Measurements from ENCODE around the gene DNAH9.

The DNAH9 gene

DNA sequence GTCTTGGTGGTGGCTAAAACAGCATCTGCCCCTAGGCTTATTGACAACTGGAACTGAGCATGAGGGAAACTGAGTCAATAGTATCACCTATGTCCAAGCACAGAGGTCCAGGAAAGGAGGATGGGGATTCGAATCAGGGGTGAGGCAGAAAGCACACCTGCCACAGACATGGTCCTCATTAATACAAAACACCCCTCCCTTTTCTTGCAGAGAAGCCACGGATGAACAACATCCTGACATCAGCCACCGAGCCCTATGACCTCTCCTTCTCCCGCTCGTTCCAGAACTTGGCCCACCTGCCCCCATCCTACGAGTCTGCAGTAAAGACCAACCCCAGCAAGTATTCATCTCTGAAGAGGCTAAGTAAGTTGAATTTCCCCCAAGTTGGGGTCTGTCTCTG, 42.7 kb upstream of the DNAH9 start:
- Histone ChIP-seq H3K27ac (ENCODE audit: low read depth, low read length) (no peak overlapping the region), H3K9me2 (replicated peaks; ENCODE audit: control insufficient read depth, low read length) (no peaks in the 10 kb centered on the region), H3K4me1 (ENCODE audit: control insufficient read depth, low read length) (no peaks in the 10 kb centered on the region), H3K4me2 (ENCODE audit: low read length) (no peak overlapping the region), H3K4me3 (ENCODE audit: low read length) (no peak overlapping the region), H3K79me2 (ENCODE audit: control insufficient read depth, low read length) (no peaks in the 10 kb centered on the region), H4K20me1 (ENCODE audit: control insufficient read depth, insufficient read depth, low read depth, low read length) (no peaks in the 10 kb centered on the region), H3F3A (ENCODE audit: control insufficient read depth, insufficient read depth) (no peaks in the 10 kb centered on the region), H3K36me3 (ENCODE audit: control insufficient read depth, low read length) (no peaks in the 10 kb centered on the region), H3K9me3 (ENCODE audit: control insufficient read depth, insufficient read depth, low read length) (peaks cover 10% of the 10 kb centered on the region; the same call in 1 of the 2 replicates), H3K27me3 (ENCODE audit: control insufficient read depth, low read length) (no peaks in the 10 kb centered on the region)
- TF ChIP-seq, protein P1, sequence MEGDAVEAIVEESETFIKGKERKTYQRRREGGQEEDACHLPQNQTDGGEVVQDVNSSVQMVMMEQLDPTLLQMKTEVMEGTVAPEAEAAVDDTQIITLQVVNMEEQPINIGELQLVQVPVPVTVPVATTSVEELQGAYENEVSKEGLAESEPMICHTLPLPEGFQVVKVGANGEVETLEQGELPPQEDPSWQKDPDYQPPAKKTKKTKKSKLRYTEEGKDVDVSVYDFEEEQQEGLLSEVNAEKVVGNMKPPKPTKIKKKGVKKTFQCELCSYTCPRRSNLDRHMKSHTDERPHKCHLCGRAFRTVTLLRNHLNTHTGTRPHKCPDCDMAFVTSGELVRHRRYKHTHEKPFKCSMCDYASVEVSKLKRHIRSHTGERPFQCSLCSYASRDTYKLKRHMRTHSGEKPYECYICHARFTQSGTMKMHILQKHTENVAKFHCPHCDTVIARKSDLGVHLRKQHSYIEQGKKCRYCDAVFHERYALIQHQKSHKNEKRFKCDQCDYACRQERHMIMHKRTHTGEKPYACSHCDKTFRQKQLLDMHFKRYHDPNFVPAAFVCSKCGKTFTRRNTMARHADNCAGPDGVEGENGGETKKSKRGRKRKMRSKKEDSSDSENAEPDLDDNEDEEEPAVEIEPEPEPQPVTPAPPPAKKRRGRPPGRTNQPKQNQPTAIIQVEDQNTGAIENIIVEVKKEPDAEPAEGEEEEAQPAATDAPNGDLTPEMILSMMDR (IDR thresholded peaks at IDR 0.05; ENCODE audit: low read depth, low read length, poor library complexity, severe bottlenecking) = no peak
- no peak for TF ChIP-seq EZH2phosphoT487 (IDR thresholded peaks at IDR 0.05; ENCODE audit: borderline replicate concordance, low read length)

DNA sequence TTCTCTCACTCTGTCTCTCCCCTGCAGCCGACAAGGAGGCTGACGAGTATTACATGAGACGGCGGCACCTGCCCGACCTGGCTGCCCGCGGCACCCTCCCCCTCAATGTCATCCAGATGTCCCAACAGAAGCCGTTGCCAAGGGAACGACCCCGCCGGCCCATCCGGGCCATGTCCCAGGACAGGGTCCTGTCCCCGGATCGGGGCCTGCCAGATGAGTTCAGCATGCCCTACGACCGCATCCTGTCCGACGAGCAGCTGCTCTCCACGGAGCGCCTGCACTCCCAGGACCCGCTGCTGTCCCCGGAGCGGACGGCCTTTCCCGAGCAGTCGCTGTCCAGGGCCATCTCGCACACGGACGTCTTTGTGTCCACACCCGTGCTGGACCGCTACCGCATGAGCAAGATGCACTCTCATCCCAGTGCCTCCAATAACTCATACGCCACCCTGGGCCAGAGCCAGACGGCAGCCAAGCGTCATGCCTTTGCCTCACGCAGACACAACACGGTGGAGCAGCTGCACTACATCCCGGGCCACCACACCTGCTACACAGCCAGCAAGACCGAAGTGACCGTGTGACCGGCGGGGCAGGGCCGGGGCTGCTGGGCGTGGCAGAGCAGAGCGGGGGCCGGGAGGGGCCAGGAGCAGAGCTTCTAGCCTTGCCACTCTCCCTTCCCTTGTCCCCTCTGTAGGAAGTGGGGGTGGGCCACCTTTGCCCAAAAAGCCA, 40.4 kb upstream of the DNAH9 start:
- no peaks in the 10 kb centered on the region for H3K4me1 ChIP-seq (ENCODE audit: control insufficient read depth, low read length)
- no peaks in the 10 kb centered on the region for H3K27me3 ChIP-seq (ENCODE audit: control insufficient read depth, low read length)
- H3F3A ChIP-seq (ENCODE audit: control insufficient read depth, insufficient read depth) = no peaks in the 10 kb centered on the region
- H3K9me2 ChIP-seq (replicated peaks; ENCODE audit: control insufficient read depth, low read length) = no peaks in the 10 kb centered on the region
- no peak for TF ChIP-seq EZH2phosphoT487 (IDR thresholded peaks at IDR 0.05; ENCODE audit: borderline replicate concordance, low read length)
- TF ChIP-seq, protein P1 (IDR thresholded peaks at IDR 0.05; ENCODE audit: low read depth, low read length, poor library complexity, severe bottlenecking) = no peak
- no peak overlapping the region for H3K4me2 ChIP-seq (ENCODE audit: low read length)
- H3K4me3 ChIP-seq (ENCODE audit: low read length) = no peak overlapping the region
- peaks cover 10% of the 10 kb centered on the region; the same call in 1 of the 2 replicates for H3K9me3 ChIP-seq (ENCODE audit: control insufficient read depth, insufficient read depth, low read length)
- no peak overlapping the region for H3K27ac ChIP-seq (ENCODE audit: low read depth, low read length)
- H4K20me1 ChIP-seq (ENCODE audit: control insufficient read depth, insufficient read depth, low read depth, low read length) = no peaks in the 10 kb centered on the region
- H3K79me2 ChIP-seq (ENCODE audit: control insufficient read depth, low read length) = no peaks in the 10 kb centered on the region
- H3K36me3 ChIP-seq (ENCODE audit: control insufficient read depth, low read length) = no peaks in the 10 kb centered on the region

- no peak for TF ChIP-seq EZH2phosphoT487 (IDR thresholded peaks at IDR 0.05; ENCODE audit: borderline replicate concordance, low read length)
- TF ChIP-seq, protein P1 (IDR thresholded peaks at IDR 0.05; ENCODE audit: low read depth, low read length, poor library complexity, severe bottlenecking) = no peak
- H3K36me3 ChIP-seq (ENCODE audit: control insufficient read depth, low read length) = no peaks in the 10 kb centered on the region
- H3K27ac ChIP-seq (ENCODE audit: low read depth, low read length) = no peak overlapping the region
- no peaks in the 10 kb centered on the region for H3K79me2 ChIP-seq (ENCODE audit: control insufficient read depth, low read length)
- H3K4me2 ChIP-seq (ENCODE audit: low read length) = no peak overlapping the region
- no peaks in the 10 kb centered on the region for H3F3A ChIP-seq (ENCODE audit: control insufficient read depth, insufficient read depth)
- H3K4me1 ChIP-seq (ENCODE audit: control insufficient read depth, low read length) = no peaks in the 10 kb centered on the region
- H3K27me3 ChIP-seq (ENCODE audit: control insufficient read depth, low read length) = no peaks in the 10 kb centered on the region
- no peaks in the 10 kb centered on the region for H3K9me2 ChIP-seq (replicated peaks; ENCODE audit: control insufficient read depth, low read length)
- H4K20me1 ChIP-seq (ENCODE audit: control insufficient read depth, insufficient read depth, low read depth, low read length) = no peaks in the 10 kb centered on the region
- H3K4me3 ChIP-seq (ENCODE audit: low read length) = no peak overlapping the region
- peaks cover 10% of the 10 kb centered on the region; the same call in 1 of the 2 replicates for H3K9me3 ChIP-seq (ENCODE audit: control insufficient read depth, insufficient read depth, low read length)
Measured at GRCh38 chr17:11558681-11559234, 39.5 kb upstream of the DNAH9 start.

Data from DOHH2 (cell line).